Neural crest cell (in vitro differentiated cells): ENCODE results near the gene MYL5. TPM values are rescaled to one million over a fixed set of nuclear protein-coding genes. Genes with fewer than 3 reads are reported as not detected.

Source experiments
- DNase-seq: peaks from one replicate; pipeline ENCODE4 v3.0.0; 2021; ENCODE audit warnings: low read depth, mixed read lengths, low spot score
- H3K27ac Mint-ChIP-seq: one replicate; pipeline ENCODE4 v1.8.0; 2021; ENCODE audit warnings: mild to moderate bottlenecking, mixed read lengths; ENCODE audit not compliant: unreplicated experiment
- H3K27me3 Mint-ChIP-seq: 2 replicates; pipeline ENCODE4 v1.8.0; 2021; ENCODE audit warnings: low read depth, mild to moderate bottlenecking, mixed read lengths
- H3K36me3 Mint-ChIP-seq: 2 replicates; pipeline ENCODE4 v1.8.0; 2021; ENCODE audit warnings: low read depth, mild to moderate bottlenecking, mixed read lengths
- H3K4me1 Mint-ChIP-seq: 2 replicates; pipeline ENCODE4 v1.8.0; 2021; ENCODE audit warnings: mixed read lengths
- H3K4me3 Mint-ChIP-seq: one replicate; pipeline ENCODE4 v1.8.0; 2021; ENCODE audit warnings: mild to moderate bottlenecking, mixed read lengths
- H3K9me3 Mint-ChIP-seq: 2 replicates; pipeline ENCODE4 v1.8.0; 2021; ENCODE audit warnings: mixed read lengths
- CTCF ChIP-seq: fragments of 200-600 bp; sonication (generic); conservative IDR thresholded peaks from 2 replicates; pipeline ENCODE4 v1.5.0; 2021; ENCODE audit warnings: antibody characterized with exemption, mild to moderate bottlenecking
- total RNA-seq: library from RNA; stranded (reverse); gene quantifications from 2 replicates; pipeline ENCODE4 v1.2.1, GENCODE V29; 2021

MYL5 gene
- total RNA-seq, 1 donor from 2014 or later: 10.8 TPM

- H3K9me3 Mint-ChIP-seq: no peaks in the 10 kb centered on the region
- H3K4me1 Mint-ChIP-seq: peaks cover 8% of the 10 kb centered on the region
- H3K4me3 Mint-ChIP-seq: no peak overlapping the region
- DNase-seq: no peak
- no peak for TF ChIP-seq CTCF
- H3K27me3 Mint-ChIP-seq: no peaks in the 10 kb centered on the region
- H3K27ac Mint-ChIP-seq: no peak overlapping the region
- H3K36me3 Mint-ChIP-seq: peaks cover 8% of the 10 kb centered on the region
Measured at GRCh38 chr4:722851-723360, 48.6 kb downstream of the MYL5 start.

DNA sequence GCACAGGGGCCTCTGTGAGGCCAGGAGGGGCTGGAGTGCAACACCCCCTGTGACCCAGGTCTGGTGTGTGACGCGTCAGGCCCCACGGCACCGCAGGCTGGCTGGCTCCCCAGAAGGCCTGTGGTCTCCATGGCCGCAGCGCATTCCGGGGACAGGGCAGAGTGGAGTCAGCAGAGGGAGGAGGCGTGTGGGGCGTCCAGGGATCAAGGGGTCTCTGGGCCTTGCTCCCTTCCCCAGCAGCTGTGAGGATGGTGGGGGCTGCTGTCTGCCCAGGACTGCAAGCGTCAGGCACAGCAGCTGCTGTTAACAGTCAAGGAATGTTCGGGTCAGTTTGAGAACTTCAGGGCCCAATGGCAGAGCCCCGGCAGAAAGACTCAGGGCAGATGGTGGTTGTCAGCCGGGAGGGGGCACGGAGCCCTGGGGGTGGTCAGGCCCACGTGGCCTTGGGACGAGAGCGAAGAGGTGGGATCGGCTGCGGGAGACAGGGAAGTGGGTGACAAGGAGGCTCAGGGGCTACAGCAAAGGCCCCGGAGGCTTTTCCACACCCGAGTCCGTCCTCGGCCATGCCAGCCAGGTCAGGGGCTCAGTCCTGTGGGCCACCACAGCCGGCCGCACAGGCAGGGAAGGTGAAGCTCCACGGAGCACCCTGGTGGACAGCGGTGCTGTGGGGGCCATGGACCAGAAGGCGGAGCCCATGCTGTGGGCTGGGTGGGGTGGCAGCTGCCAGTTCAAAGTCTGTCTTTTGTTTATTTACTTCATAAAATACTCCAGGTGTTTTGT, 49.6 kb downstream of the MYL5 start:
- H3K4me3 Mint-ChIP-seq: no peak overlapping the region
- H3K27me3 Mint-ChIP-seq: no peaks in the 10 kb centered on the region
- H3K36me3 Mint-ChIP-seq: peaks cover 11% of the 10 kb centered on the region
- DNase-seq: no peak
- no peak for TF ChIP-seq CTCF
- H3K9me3 Mint-ChIP-seq: no peaks in the 10 kb centered on the region
- H3K4me1 Mint-ChIP-seq: peaks cover 6% of the 10 kb centered on the region
- peak overlapping the region; percentile 71 for H3K27ac Mint-ChIP-seq

- DNase-seq: no peak
- H3K36me3 Mint-ChIP-seq: peaks cover 9% of the 10 kb centered on the region
- no peak for TF ChIP-seq CTCF
- H3K27ac Mint-ChIP-seq: no peak overlapping the region
- H3K4me3 Mint-ChIP-seq: no peak overlapping the region
- H3K4me1 Mint-ChIP-seq: peaks cover 6% of the 10 kb centered on the region
- H3K27me3 Mint-ChIP-seq: no peaks in the 10 kb centered on the region
- no peaks in the 10 kb centered on the region for H3K9me3 Mint-ChIP-seq
Measured at GRCh38 chr4:725391-726234, 51.3 kb downstream of the MYL5 start.

- Mint-ChIP-seq H3K9me3 (no peaks in the 10 kb centered on the region), H3K4me3 (no peak overlapping the region), H3K36me3 (peaks cover 12% of the 10 kb centered on the region), H3K27ac (peak overlapping the region; percentile 21), H3K27me3 (no peaks in the 10 kb centered on the region), H3K4me1 (peaks cover 6% of the 10 kb centered on the region)
- no peak for DNase-seq
- TF ChIP-seq CTCF: no peak
Measured at GRCh38 chr4:726235-726787, 52.0 kb downstream of the MYL5 start.

- Mint-ChIP-seq H3K4me1 (peaks cover 6% of the 10 kb centered on the region), H3K36me3 (peaks cover 11% of the 10 kb centered on the region), H3K9me3 (no peaks in the 10 kb centered on the region), H3K27ac (peak overlapping the region; percentile 92), H3K27me3 (no peaks in the 10 kb centered on the region), H3K4me3 (peak overlapping the region; percentile 26)
- no peak for TF ChIP-seq CTCF
- no peak for DNase-seq
Measured at GRCh38 chr4:726838-727237, 52.5 kb downstream of the MYL5 start.
